ENCODE measurements around the gene BMP10. TPM values are rescaled to one million over a fixed set of nuclear protein-coding genes. Genes with fewer than 3 reads are reported as not detected.
A peak's percentile ranks its signal among the peaks of the same experiment; 100 is the strongest.

The BMP10 gene
- total RNA-seq, 2 experiments from 2014 or later = not detected

DNA sequence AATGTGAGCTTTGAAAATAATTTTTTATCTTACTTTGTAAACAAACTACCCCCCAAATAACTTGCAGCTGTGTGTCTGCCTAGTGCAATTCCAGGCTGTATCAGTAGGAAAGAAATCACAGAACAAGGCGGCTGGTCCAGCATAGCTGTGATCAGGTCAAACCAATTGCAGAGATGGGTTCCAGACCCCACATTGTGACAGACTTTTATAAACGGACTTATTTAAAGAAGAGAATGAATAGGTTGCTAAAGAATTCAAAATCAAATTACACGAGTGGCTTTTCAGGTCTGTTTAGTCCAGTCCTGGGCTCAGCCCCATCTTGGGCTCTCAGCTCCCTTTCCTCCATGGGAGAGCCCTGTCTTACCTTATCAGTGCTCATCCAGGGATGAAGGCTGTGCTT, 11.1 kb downstream of the BMP10 start:
- Histone ChIP-seq H3K9me2 (ENCODE audit: insufficient read depth, low read length) (no peaks in the 10 kb centered on the region), H2AFZ (ENCODE audit: low read length) (no peak overlapping the region), H3K4me2 (ENCODE audit: low read length) (no peak overlapping the region), H3K79me2 (ENCODE audit: insufficient read depth, low read depth, low read length) (no peaks in the 10 kb centered on the region), H3K9me3 (ENCODE audit: low read length) (no peaks in the 10 kb centered on the region), H3K4me3 (ENCODE audit: low read depth, low read length, poor library complexity, severe bottlenecking) (no peak overlapping the region), H3K36me3 (ENCODE audit: insufficient read depth, low read length) (no peaks in the 10 kb centered on the region), H3K4me1 (ENCODE audit: insufficient read depth, low read length, poor library complexity, severe bottlenecking) (peaks cover 21% of the 10 kb centered on the region), H4K20me1 (ENCODE audit: insufficient read depth, low read length) (no peaks in the 10 kb centered on the region), H3K27ac (ENCODE audit: low read depth, low read length, poor library complexity, severe bottlenecking) (no peak overlapping the region)
- DNase-seq (ENCODE audit: low spot score) = no peak
- intact Hi-C loops (cut with micrococcal nuclease; ENCODE audit: unreplicated experiment) = no loop called here
- CTCF ChIA-PET (ENCODE audit: unreplicated experiment) = no interaction called here
- POLR2A ChIA-PET = interaction anchor here (0.5 to 1.7 kb wide), 6 partner anchors 9 to 517 kb away, joined by 3 to 5 read pairs (median 3); no protein-coding TSS in a partner anchor
- no peak for TF ChIP-seq EZH2phosphoT487 (IDR thresholded peaks at IDR 0.05; ENCODE audit: borderline replicate concordance, low read depth, low read length)
- TF ChIP-seq CTCF (conservative IDR thresholded peaks at IDR 0.05; ENCODE audit: low read length) = no peak
- BruUV-seq (replicated peaks) = no TSS peak

DNA sequence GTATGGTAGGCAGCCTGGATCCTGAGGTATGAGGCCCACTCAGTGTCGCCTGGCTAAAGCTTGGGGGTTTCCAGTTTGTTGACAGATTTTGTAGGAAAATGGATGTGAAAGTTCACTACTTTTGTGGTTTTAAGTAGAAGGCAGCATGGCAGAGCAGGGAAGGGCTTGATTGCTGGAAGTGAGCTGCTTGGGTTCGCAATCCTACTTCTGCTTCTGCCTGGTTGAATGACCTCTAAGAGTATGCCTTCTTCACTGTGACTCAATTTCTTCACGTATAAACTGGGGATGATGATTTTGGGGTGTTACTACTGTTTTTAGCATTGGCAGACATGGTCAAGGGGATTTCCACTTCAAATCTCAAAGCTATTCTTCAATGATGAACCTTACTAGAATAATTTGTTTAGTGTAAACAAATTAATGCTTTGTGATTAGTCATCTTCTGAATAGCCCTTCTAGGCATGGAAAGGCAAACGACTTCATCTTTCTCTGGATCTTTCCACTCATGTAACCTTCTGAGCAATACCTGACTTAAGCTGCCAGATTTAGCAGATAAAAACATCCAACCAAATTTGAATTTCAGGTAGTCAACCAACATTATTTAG, 13.2 kb downstream of the BMP10 start:
- peaks cover 21% of the 10 kb centered on the region for H3K4me1 ChIP-seq (ENCODE audit: insufficient read depth, low read length, poor library complexity, severe bottlenecking)

More for the DNA sequence above, 13.2 kb downstream of the BMP10 start:
- Histone ChIP-seq H3K27ac (ENCODE audit: low read depth, low read length, poor library complexity, severe bottlenecking) (no peak overlapping the region), H3K36me3 (ENCODE audit: insufficient read depth, low read length) (no peaks in the 10 kb centered on the region), H3K4me3 (ENCODE audit: low read depth, low read length, poor library complexity, severe bottlenecking) (no peak overlapping the region), H4K20me1 (ENCODE audit: insufficient read depth, low read length) (no peaks in the 10 kb centered on the region), H2AFZ (ENCODE audit: low read length) (peak overlapping the region; percentile 56; the same call in 1 of the 2 replicates), H3K9me2 (ENCODE audit: insufficient read depth, low read length) (no peaks in the 10 kb centered on the region), H3K4me2 (ENCODE audit: low read length) (peak overlapping the region; percentile 16; the same call in 1 of the 2 replicates), H3K9me3 (ENCODE audit: low read length) (no peaks in the 10 kb centered on the region), H3K79me2 (ENCODE audit: insufficient read depth, low read depth, low read length) (no peaks in the 10 kb centered on the region)
- no peak for DNase-seq (ENCODE audit: low spot score)
- POLR2A ChIA-PET = interaction anchor here (0.9 to 2.0 kb wide), 3 partner anchors 13 to 50 kb away, joined by 3 to 5 read pairs (median 3); no protein-coding TSS in a partner anchor
- intact Hi-C loops (cut with micrococcal nuclease; ENCODE audit: unreplicated experiment) = no loop called here
- TF ChIP-seq CTCF (conservative IDR thresholded peaks at IDR 0.05; ENCODE audit: low read length) (no peak), EZH2phosphoT487 (IDR thresholded peaks at IDR 0.05; ENCODE audit: borderline replicate concordance, low read depth, low read length) (no peak)
- CTCF ChIA-PET (ENCODE audit: unreplicated experiment) = no interaction called here
- BruUV-seq (replicated peaks) = no TSS peak

All from OCI-LY7 (cell line).